ENCODE results near the gene PKM. TPM values are rescaled to one million over a fixed set of nuclear protein-coding genes. Genes with fewer than 3 reads are reported as not detected.
A peak's percentile ranks its signal among the peaks of the same experiment; 100 is the strongest.

PKM gene
- total RNA-seq, 2 donors from 2014 or later = 554 to 783 TPM

- DNase-seq (ENCODE audit: low spot score) = no peak
- intact Hi-C loops (cut with DNase I) = no loop called here
Measured at GRCh38 chr15:72169236-72169920, 61.6 kb downstream of the PKM start.

- DNase-seq (ENCODE audit: low spot score) = no peak
- intact Hi-C loops (cut with DNase I) = no loop called here
Measured at GRCh38 chr15:72168808-72169190, 62.2 kb downstream of the PKM start.

- no peak for DNase-seq (ENCODE audit: low spot score)
- intact Hi-C loops (cut with DNase I) = no loop called here
Measured at GRCh38 chr15:72168131-72168807, 62.7 kb downstream of the PKM start.

GRCh38 chr15:72167445-72167844 lies 63.5 kb downstream of the PKM start:
- intact Hi-C loops (cut with DNase I) = no loop called here
- DNase-seq (ENCODE audit: low spot score) = no peak

- no peak for DNase-seq (ENCODE audit: low spot score)
- intact Hi-C loops (cut with DNase I) = no loop called here
Measured at GRCh38 chr15:72166716-72167417, 64.1 kb downstream of the PKM start.

- intact Hi-C loops (cut with DNase I) = no loop called here
- no peak for DNase-seq (ENCODE audit: low spot score)
Measured at GRCh38 chr15:72163719-72164118, 67.3 kb downstream of the PKM start.

GRCh38 chr15:72162569-72162968 lies 68.4 kb downstream of the PKM start:
- no peak for DNase-seq (ENCODE audit: low spot score)
- intact Hi-C loops (cut with DNase I) = no loop called here

- intact Hi-C loops (cut with DNase I) = no loop called here
- no peak for DNase-seq (ENCODE audit: low spot score)
Measured at GRCh38 chr15:72161361-72162132, 69.4 kb downstream of the PKM start.

GRCh38 chr15:72160696-72161245 lies 70.2 kb downstream of the PKM start:
- no peak for DNase-seq (ENCODE audit: low spot score)
- intact Hi-C loops (cut with DNase I) = no loop called here

- intact Hi-C loops (cut with DNase I) = loop anchor here (10.0 kb wide), 1 partner anchor 412 kb away; no protein-coding TSS in a partner anchor
- DNase-seq (ENCODE audit: low spot score) = no peak
Measured at GRCh38 chr15:72156928-72157327, 74.1 kb downstream of the PKM start.

GRCh38 chr15:72155635-72156616 lies 75.1 kb downstream of the PKM start:
- DNase-seq (ENCODE audit: low spot score) = peak; percentile 95
- intact Hi-C loops (cut with DNase I) = loop anchor here (10.0 kb wide), 1 partner anchor 411 kb away; no protein-coding TSS in a partner anchor

GRCh38 chr15:72155003-72155621 lies 75.9 kb downstream of the PKM start:
- DNase-seq (ENCODE audit: low spot score) = no peak
- intact Hi-C loops (cut with DNase I) = loop anchor here (10.0 kb wide), 1 partner anchor 410 kb away; no protein-coding TSS in a partner anchor

GRCh38 chr15:72154316-72154715 lies 76.7 kb downstream of the PKM start:
- intact Hi-C loops (cut with DNase I) = loop anchor here (10.0 kb wide), 1 partner anchor 410 kb away; no protein-coding TSS in a partner anchor
- no peak for DNase-seq (ENCODE audit: low spot score)

GRCh38 chr15:72153269-72154000 lies 77.6 kb downstream of the PKM start:
- DNase-seq (ENCODE audit: low spot score) = no peak
- intact Hi-C loops (cut with DNase I) = loop anchor here (10.0 kb wide), 1 partner anchor 409 kb away; no protein-coding TSS in a partner anchor

Measured in posterior vena cava (tissue), 2 donors.